ENCODE data around the gene OR5B3.

OR5B3 gene

GRCh38 chr11:58354727-58355126, 51.9 kb downstream of the OR5B3 start:
- Mint-ChIP-seq H3K4me3 (no peak overlapping the region), H3K9me3 (no peaks in the 10 kb centered on the region), H3K27ac (no peak overlapping the region), H3K27me3 (no peaks in the 10 kb centered on the region), H3K4me1 (no peaks in the 10 kb centered on the region)
- DNase-seq (no peak), ATAC-seq (no peak)

Measured in stimulated activated naive CD8-positive, alpha-beta T cell treated with anti-CD3 and anti-CD28 coated beads, Interleukin-15, amount 100 ng/mL, for 72 hours (primary cell).